HL-60/S4 (cell line): ENCODE data around the gene ACSM6.
"Not testable (repeated sequence)": the region's sequence is repeated elsewhere in the genome, so short reads cannot be mapped to it uniquely, and the experiment has no call there.

Experiments
- in situ Hi-C: fragments of 300-500 bp; cut with MboI; formaldehyde crosslinking; loops from 2 replicates; pipeline ENCODE4 v1.14.3; 2022; ENCODE audit warnings: low sequenced_read_pairs

Gene ACSM6

GRCh38 chr10:95214369-95214768 is 20.3 kb downstream of the ACSM6 start:
- in situ Hi-C loops = no loop called here

GRCh38 chr10:95214793-95215192 is 20.8 kb downstream of the ACSM6 start:
- in situ Hi-C loops = no loop called here

GRCh38 chr10:95217476-95217875 is 23.4 kb downstream of the ACSM6 start:
- in situ Hi-C loops = no loop called here

- in situ Hi-C loops = no loop called here
These were observed 26.5 kb downstream of the ACSM6 start for GRCh38 chr10:95220539-95220938.

- in situ Hi-C loops = no loop called here
These were observed 27.1 kb downstream of the ACSM6 start for GRCh38 chr10:95221124-95221523.

GRCh38 chr10:95225136-95225535 is 31.1 kb downstream of the ACSM6 start:
- in situ Hi-C loops = no loop called here

GRCh38 chr10:95228934-95229723 is 35.1 kb downstream of the ACSM6 start:
- in situ Hi-C loops = not testable (repeated sequence)

- in situ Hi-C loops = no loop called here
These were observed 35.9 kb downstream of the ACSM6 start for GRCh38 chr10:95229724-95230627.

GRCh38 chr10:95230677-95231586 is 36.9 kb downstream of the ACSM6 start:
- in situ Hi-C loops = not testable (repeated sequence)

GRCh38 chr10:95233377-95234034 is 39.5 kb downstream of the ACSM6 start:
- in situ Hi-C loops = no loop called here

GRCh38 chr10:95234951-95235350 is 40.9 kb downstream of the ACSM6 start:
- in situ Hi-C loops = no loop called here

- in situ Hi-C loops = no loop called here
These were observed 41.6 kb downstream of the ACSM6 start for GRCh38 chr10:95235676-95236067.

- in situ Hi-C loops = no loop called here
These were observed 42.2 kb downstream of the ACSM6 start for GRCh38 chr10:95236068-95236903.

GRCh38 chr10:95237376-95238170 is 43.5 kb downstream of the ACSM6 start:
- in situ Hi-C loops = no loop called here

- in situ Hi-C loops = not testable (repeated sequence)
These were observed 46.1 kb downstream of the ACSM6 start for GRCh38 chr10:95240096-95240495.

- in situ Hi-C loops = no loop called here
These were observed 46.8 kb downstream of the ACSM6 start for GRCh38 chr10:95240811-95241210.

GRCh38 chr10:95241533-95241932 is 47.5 kb downstream of the ACSM6 start:
- in situ Hi-C loops = no loop called here

GRCh38 chr10:95242581-95243317 is 48.7 kb downstream of the ACSM6 start:
- in situ Hi-C loops = no loop called here
